Neuron (in vitro differentiated cells): Measurements from ENCODE around the gene MICALL2.

Experiments
- H2AFZ ChIP-seq: one replicate; pipeline ENCODE4 v1.6.1; 2013; ENCODE audit warnings: low read depth, mild to moderate bottlenecking, inconsistent platforms, low read length, moderate library complexity
- H3K27me3 ChIP-seq: one replicate; pipeline ENCODE4 v1.6.1; 2013; ENCODE audit warnings: low read length; ENCODE audit not compliant: insufficient read depth
- H3K36me3 ChIP-seq: one replicate; pipeline ENCODE4 v1.6.1; 2013; ENCODE audit warnings: low read length; ENCODE audit not compliant: insufficient read depth
- H3K4me1 ChIP-seq: one replicate; pipeline ENCODE4 v1.6.1; 2013; ENCODE audit warnings: low read length; ENCODE audit not compliant: insufficient read depth
- H3K4me3 ChIP-seq: 2 replicates; pipeline ENCODE4 v1.5.1; 2013; ENCODE audit warnings: mild to moderate bottlenecking, low read length, moderate library complexity
- H3K9me3 ChIP-seq: one replicate; pipeline ENCODE4 v1.6.1; 2013; ENCODE audit warnings: low read length

Gene MICALL2

DNA sequence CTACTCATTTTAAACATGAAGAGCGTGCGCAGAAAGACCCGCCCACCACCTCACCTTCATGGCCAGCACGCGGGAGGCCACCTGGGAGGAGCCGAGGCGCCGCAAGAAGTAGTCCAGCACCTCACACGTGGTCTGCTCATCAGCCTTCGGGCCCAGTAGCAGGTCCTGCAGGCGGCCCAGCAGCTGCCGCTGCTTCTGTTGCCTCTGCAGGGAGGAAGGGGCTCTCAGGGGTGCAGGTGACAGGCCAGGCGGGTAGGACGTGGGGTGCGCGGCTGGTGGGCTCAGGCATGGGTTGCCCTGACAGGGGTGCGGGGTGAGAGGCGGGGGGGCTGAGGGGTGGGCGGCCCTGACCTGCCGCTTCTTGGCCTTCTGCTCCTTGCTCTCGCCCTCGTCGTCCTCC lies 27.3 kb upstream of the MICALL2 start:
- H3K36me3 ChIP-seq: peaks cover 85% of the 10 kb centered on the region
- no peak overlapping the region for H2AFZ ChIP-seq
- no peak overlapping the region for H3K4me3 ChIP-seq
- H3K4me1 ChIP-seq: no peaks in the 10 kb centered on the region
- H3K9me3 ChIP-seq: no peaks in the 10 kb centered on the region
- H3K27me3 ChIP-seq: no peaks in the 10 kb centered on the region

DNA sequence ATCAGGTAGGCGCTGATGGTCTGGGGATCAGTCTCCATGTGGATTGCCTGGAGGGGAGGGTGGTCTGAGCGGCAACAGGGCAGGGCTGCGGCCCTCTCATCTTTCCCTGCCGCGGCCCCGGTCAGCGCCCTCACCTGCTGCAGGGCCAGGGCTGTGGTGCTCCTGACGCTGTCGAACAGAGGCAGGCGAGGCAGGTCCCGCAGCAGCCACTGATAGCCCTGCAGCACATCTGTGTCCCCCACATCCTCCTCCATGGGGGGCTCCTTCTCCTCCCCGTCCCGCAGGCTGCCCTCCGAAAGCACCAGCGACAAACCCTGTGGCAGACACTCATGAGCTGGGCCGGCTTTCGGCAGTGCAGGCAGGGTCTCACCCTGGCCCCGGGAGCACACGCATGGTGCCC lies 25.9 kb upstream of the MICALL2 start:
- no peak overlapping the region for H2AFZ ChIP-seq
- H3K4me1 ChIP-seq: no peaks in the 10 kb centered on the region
- H3K4me3 ChIP-seq: no peak overlapping the region
- peaks cover 85% of the 10 kb centered on the region for H3K36me3 ChIP-seq
- H3K27me3 ChIP-seq: no peaks in the 10 kb centered on the region
- H3K9me3 ChIP-seq: no peaks in the 10 kb centered on the region

DNA sequence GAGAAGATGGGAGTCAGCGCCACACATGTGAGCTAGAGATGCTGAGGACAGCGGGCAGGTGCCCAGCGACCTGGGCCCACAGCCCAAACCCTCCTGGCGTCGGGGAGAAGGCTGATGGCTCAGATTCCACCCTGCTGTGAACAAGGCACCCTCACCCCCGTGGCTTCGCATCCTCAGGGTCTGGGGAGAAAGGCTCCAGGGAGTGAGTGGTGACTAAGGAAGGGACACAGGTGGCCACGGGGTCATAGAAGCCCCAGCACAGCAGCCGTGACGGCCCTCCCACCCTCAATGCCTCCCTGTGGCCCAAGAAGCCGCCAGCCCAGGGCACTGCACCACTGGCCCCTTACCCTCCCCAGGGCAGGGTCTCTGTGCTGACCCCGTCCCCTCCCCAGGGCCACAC lies 25.3 kb upstream of the MICALL2 start:
- Histone ChIP-seq H3K4me1 (no peaks in the 10 kb centered on the region), H3K27me3 (no peaks in the 10 kb centered on the region), H3K4me3 (no peak overlapping the region), H2AFZ (no peak overlapping the region), H3K36me3 (peaks cover 86% of the 10 kb centered on the region), H3K9me3 (no peaks in the 10 kb centered on the region)

DNA sequence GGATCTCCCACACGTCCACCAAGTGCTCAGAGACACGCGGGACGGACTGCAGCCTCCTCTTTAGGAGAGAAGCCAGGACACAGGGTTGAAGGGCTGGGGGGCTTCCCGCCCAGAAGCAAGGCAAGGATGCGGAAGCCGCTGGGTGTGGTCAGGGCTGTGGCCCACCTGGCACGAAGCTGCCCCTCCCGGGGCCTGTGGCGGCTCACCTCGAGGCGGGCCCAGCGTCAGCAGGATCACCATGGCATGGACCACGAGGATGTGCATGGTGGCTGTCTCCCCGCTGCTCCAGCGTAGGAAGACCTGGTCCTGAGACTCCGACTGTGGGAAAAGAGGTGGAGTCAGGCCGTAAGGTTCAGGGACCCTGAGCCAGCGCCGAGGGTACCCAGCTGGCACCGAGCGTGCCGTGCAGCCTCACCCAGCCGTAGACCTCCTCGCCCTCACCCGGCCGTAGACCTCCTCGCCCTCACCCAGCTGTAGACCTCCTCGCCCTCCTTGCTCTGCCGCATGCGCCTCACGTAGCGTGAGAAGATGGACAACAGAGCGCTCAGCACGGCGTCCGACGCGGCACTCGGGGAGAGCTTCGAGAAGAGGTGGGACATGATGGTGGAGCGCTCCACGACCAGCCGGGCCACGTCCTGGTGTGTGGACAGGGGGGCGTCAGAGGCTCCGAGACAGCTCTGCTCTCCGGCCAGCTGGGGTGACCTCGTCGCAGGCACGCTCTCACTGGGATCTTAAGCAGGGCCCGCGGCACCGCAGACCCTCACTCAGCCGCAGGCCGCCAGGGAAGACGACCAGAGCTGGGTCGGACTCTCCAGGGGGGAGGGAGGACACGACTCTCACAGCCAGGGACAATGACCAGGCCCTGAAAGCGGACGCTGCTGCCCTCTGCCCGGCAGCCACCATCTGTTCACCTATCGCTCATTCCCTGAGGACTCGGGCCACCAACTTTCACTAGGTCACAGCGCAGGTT lies 24.6 kb upstream of the MICALL2 start:
- Histone ChIP-seq H3K4me1 (no peaks in the 10 kb centered on the region), H3K27me3 (no peaks in the 10 kb centered on the region), H2AFZ (no peak overlapping the region), H3K36me3 (peaks cover 84% of the 10 kb centered on the region), H3K4me3 (no peak overlapping the region), H3K9me3 (no peaks in the 10 kb centered on the region)

DNA sequence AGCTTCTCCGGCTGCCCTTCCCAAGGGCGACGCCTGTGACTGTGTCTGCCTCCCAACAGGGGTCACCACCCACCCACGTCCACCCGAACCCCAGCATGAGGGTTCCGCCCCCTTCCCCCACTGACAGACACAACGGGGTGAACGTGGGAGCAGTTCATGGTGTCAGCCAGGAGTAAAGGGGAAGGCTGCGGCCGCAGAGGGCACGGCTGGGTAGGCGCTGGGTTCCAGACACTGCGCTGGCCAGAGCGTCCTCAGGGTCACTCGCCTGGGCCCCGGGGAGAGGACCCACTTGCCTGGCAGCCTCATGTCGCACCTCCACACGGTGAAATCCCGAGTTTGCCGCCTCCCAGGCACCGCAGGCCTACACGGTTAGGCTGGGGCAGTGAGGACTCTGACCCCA lies 23.8 kb upstream of the MICALL2 start:
- Histone ChIP-seq H3K27me3 (no peaks in the 10 kb centered on the region), H3K9me3 (no peaks in the 10 kb centered on the region), H3K4me3 (no peak overlapping the region), H2AFZ (no peak overlapping the region), H3K4me1 (no peaks in the 10 kb centered on the region), H3K36me3 (peaks cover 84% of the 10 kb centered on the region)

DNA sequence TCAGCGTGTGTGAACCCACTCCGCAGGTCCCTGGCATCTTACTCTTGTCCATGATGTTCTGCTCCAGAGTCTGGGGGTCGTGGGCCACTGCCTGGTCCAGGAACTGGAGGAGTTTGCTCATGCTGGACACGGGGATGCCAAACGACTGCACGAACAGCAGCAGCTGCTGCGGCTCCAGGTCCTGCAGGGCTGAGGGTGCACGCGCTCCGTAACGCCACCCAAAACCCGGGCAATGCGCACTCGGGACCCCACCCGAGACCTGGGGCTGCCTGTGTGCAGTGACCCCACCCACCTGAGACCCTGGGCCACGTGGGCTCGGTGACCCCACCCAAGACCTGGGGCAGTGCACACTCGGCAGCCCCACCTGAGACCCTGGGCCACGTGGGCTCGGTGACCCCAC lies 22.0 kb upstream of the MICALL2 start:
- Histone ChIP-seq H3K4me1 (no peaks in the 10 kb centered on the region), H2AFZ (no peak overlapping the region), H3K27me3 (no peaks in the 10 kb centered on the region), H3K9me3 (no peaks in the 10 kb centered on the region), H3K36me3 (peaks cover 85% of the 10 kb centered on the region), H3K4me3 (no peak overlapping the region)

DNA sequence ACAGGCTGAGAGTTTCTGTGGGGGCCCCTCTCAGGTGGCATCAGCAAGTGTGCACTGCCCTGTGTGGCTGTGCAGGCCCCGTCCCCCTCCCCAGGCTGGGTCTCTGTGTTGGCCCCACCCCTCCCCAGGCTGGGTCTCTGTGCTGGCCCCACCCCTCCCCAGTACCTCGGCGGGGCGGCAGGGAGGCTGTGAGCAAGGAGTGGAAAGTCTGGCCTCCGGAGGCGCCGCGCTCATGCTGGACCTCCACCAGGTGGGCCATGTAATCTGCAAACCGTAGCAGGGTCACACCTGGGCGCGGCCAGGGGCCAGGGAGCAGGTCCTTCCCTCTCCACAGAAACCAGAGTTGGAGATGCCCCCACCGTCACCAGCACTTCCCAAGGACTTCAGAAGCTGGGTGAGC lies 21.4 kb upstream of the MICALL2 start:
- H3K36me3 ChIP-seq: peaks cover 85% of the 10 kb centered on the region
- H2AFZ ChIP-seq: no peak overlapping the region

DNA sequence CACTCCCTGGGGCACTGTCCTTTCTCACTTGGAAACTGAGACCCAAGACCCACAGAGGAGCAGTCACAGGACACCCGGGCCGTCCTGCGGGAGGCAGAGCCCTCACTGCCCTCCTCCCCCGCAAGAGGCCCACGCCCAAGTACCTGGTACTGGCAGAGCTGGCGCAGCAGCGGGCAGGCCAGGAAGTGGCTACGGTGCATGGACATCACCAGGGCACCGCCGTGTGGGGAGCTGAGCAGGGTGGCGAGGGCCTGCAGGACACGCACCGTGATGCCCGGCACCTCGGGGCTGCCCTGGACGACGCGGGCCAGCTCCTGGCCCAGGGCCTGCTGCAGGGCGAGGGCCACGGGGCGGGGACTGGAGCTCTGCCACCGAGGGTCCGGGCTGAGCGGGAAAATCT lies 20.0 kb upstream of the MICALL2 start:
- no peaks in the 10 kb centered on the region for H3K4me1 ChIP-seq
- H3K36me3 ChIP-seq: peaks cover 77% of the 10 kb centered on the region
- no peak overlapping the region for H3K4me3 ChIP-seq
- H2AFZ ChIP-seq: no peak overlapping the region
- H3K9me3 ChIP-seq: no peaks in the 10 kb centered on the region
- no peaks in the 10 kb centered on the region for H3K27me3 ChIP-seq

More for the DNA sequence above, 21.4 kb upstream of the MICALL2 start:
- Histone ChIP-seq H3K27me3 (no peaks in the 10 kb centered on the region), H3K4me3 (no peak overlapping the region), H3K4me1 (no peaks in the 10 kb centered on the region), H3K9me3 (no peaks in the 10 kb centered on the region)

DNA sequence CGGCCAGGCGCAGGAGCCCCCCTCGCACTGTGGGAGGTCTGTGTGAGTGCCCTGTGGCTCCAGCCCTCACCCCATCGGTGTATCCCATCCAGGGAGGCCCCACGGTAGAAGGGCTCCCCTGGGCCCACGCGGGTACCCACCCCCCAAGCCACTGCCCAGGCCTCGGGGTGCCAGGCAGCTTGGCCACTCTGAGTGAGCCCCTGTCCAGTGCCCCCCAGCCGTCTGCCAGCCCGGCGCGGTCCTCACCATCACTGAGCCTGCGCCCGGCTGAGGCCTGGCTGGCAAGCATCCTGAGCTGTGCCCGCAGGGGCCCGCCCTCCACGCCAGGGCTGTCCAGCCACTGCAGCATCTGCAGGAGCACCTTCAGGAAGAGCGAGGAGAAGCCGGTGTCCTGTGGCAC lies 19.2 kb upstream of the MICALL2 start:
- Histone ChIP-seq H3K27me3 (no peaks in the 10 kb centered on the region), H3K4me1 (no peaks in the 10 kb centered on the region), H3K9me3 (no peaks in the 10 kb centered on the region), H2AFZ (no peak overlapping the region), H3K4me3 (no peak overlapping the region), H3K36me3 (peaks cover 72% of the 10 kb centered on the region)

DNA sequence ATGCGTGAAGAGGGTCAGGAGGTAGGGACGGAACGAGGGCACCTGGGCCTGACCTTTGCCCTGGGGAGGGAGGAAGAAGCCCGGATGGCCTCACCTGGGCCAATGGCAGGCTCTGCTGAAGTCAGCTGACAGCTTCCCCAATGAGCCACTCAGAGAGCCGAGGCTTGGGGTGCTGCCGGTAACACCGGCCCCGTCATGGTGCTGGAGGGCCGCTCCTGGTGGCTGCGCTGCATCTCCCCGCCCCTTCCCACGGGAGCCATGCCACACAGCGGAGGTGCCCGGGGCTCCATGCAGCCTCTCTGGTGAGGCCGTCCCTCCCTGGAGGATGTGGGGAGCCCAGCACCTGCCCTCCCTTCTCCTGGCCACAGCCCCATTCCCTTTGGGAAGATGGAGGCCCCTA lies 17.6 kb upstream of the MICALL2 start:
- Histone ChIP-seq H3K9me3 (no peaks in the 10 kb centered on the region), H2AFZ (no peak overlapping the region), H3K4me3 (no peak overlapping the region), H3K27me3 (no peaks in the 10 kb centered on the region), H3K36me3 (peaks cover 73% of the 10 kb centered on the region), H3K4me1 (no peaks in the 10 kb centered on the region)

DNA sequence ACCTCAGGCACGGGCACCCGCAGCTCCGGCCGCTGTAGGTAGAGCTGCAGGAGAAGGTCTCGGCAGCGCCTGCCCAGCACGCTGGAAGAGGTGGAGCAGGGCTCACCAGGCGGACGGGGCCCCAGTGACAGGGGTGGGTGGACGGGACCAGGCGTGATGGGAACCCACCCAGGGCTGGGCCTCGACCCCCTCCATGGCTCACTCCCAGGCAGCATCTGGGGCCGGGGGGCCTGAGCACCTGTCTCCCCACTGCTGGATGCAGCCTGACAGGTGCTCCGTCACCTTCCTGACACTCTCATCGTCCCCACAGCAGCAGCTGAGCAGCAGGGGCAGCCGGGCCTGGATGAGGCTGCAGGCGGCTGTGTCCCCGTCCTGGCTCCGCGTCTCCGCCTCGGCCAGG lies 16.7 kb upstream of the MICALL2 start:
- Histone ChIP-seq H2AFZ (no peak overlapping the region), H3K9me3 (no peaks in the 10 kb centered on the region), H3K27me3 (no peaks in the 10 kb centered on the region), H3K36me3 (peaks cover 65% of the 10 kb centered on the region), H3K4me1 (no peaks in the 10 kb centered on the region), H3K4me3 (no peak overlapping the region)

DNA sequence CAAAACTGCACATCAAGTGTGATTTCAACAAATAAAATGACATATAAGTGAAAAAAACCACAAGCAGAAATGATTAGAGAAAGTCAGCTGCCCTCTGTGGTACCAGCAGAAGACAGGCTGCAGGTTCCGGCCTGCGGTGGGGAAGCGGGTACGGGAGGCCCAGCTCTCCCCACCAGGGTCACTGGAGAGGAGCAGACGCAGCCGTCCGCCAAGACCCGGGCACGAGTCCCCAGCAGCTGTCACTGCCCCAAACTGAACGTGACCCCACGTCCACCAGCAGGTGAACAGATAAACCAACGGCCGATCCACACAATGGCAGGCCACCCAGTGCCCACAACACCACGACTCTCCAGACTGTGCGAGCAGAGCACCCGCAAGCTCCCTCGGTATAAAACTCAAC lies 16.1 kb upstream of the MICALL2 start:
- Histone ChIP-seq H3K36me3 (peaks cover 63% of the 10 kb centered on the region), H3K4me3 (no peak overlapping the region), H2AFZ (no peak overlapping the region), H3K9me3 (no peaks in the 10 kb centered on the region), H3K27me3 (no peaks in the 10 kb centered on the region), H3K4me1 (no peaks in the 10 kb centered on the region)

DNA sequence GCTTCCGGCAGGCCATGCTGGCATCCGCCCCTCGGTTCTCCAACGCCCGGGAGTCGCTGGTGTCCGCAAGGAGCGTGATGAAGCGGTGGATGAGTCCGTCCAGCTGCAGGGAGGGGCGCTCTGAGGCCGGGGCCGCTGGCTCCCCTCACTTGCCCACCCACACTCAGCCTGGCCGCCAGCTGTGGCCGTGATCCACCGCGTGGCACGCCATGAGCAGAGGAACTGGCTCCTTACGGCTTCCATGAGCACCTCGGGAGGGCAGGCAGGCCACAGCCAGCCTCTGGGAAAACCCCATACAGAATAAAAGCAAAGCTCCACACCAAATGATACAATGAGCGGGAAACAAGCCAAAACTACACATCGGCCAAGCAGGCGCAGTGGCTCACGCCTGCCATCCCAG lies 15.5 kb upstream of the MICALL2 start:
- H3K4me3 ChIP-seq: no peak overlapping the region
- H3K36me3 ChIP-seq: peaks cover 62% of the 10 kb centered on the region
- no peak overlapping the region for H2AFZ ChIP-seq

More for the DNA sequence above, 15.5 kb upstream of the MICALL2 start:
- no peaks in the 10 kb centered on the region for H3K4me1 ChIP-seq
- H3K27me3 ChIP-seq: no peaks in the 10 kb centered on the region
- no peaks in the 10 kb centered on the region for H3K9me3 ChIP-seq
